ENCODE results near the gene DOCK4.

Gene DOCK4

GRCh38 chr7:112205343-112206237 lies 609 bp downstream of the DOCK4 start:
- H3K27ac Mint-ChIP-seq, result peak overlapping the region; percentile 22
- peaks cover 25% of the 10 kb centered on the region for H3K27me3 Mint-ChIP-seq
- H3K9me3 Mint-ChIP-seq (ENCODE audit: low read depth), result no peaks in the 10 kb centered on the region
- H3K36me3 Mint-ChIP-seq, result peaks cover 2% of the 10 kb centered on the region
- peaks cover 38% of the 10 kb centered on the region for H3K4me1 Mint-ChIP-seq (ENCODE audit: low read depth)
- H3K4me3 Mint-ChIP-seq, result peak overlapping the region; percentile 99

DNA sequence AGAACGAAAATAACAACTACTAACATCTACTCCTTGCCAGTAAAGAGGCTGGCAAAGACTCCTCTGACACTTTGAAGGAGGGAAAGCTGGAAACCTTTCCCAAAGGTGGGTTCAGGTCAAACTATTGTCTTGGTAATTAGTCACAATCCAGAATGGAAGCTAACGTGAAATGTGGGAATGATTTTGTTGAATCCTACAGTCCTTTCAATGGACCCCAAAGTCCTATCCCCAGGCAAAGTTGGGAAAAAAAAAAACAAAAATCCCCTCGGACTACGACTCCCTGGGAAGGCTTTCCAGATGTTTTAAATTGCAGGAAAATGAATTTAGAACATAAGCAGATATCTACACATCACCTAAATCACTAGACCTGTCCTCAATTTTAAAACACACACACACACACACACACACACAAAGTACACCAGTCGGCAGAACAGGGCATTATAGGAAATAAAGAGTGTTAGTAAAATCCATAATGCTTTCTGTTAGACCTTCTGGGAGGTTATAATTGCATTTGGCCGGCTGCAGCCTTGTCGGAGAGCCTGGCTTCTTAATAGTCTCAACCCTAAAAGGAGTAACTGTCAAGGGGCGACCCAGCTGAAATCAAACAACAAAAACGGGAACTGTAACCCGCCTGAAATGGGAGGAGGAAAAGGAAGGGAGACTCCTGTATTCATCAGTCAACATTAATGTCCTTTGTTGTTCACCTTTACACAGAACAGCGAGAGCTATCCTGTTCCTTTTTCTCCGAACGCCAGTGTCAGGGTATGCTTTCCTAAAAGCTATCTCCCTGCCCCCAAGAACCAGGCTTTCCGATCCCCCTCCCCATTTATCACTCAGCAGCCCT lies 1.5 kb downstream of the DOCK4 start:
- Mint-ChIP-seq H3K27ac (peak overlapping the region; percentile 22), H3K27me3 (peaks cover 29% of the 10 kb centered on the region), H3K4me1 (ENCODE audit: low read depth) (peaks cover 37% of the 10 kb centered on the region), H3K36me3 (peaks cover 2% of the 10 kb centered on the region), H3K4me3 (peak overlapping the region; percentile 99), H3K9me3 (ENCODE audit: low read depth) (no peaks in the 10 kb centered on the region)

GRCh38 chr7:112203365-112203739 lies 2.8 kb downstream of the DOCK4 start:
- Mint-ChIP-seq H3K27ac (no peak overlapping the region), H3K9me3 (ENCODE audit: low read depth) (no peaks in the 10 kb centered on the region), H3K27me3 (peaks cover 38% of the 10 kb centered on the region), H3K4me3 (no peak overlapping the region), H3K4me1 (ENCODE audit: low read depth) (peaks cover 32% of the 10 kb centered on the region), H3K36me3 (no peaks in the 10 kb centered on the region)

DNA sequence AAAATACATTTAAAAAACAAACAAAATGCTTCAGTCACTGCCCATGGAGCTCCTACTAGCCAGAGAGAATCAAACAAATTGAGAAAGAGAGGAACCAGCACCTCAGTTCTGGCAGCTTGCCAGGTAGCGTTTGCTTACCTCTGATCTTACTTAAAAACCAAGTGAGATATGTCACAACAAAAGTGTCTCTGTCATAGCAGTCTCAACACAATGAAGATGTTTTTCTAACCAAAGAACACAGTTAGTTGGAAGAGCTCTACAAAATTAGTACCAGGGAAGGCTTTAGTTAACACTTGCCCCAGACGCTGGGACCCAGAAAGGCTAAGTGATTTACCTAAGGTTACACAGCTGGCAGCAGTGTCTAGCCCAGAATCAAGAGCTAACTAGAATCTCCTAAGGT lies 3.4 kb downstream of the DOCK4 start:
- peaks cover 39% of the 10 kb centered on the region for H3K27me3 Mint-ChIP-seq
- H3K27ac Mint-ChIP-seq, result no peak overlapping the region
- H3K9me3 Mint-ChIP-seq (ENCODE audit: low read depth), result no peaks in the 10 kb centered on the region
- no peaks in the 10 kb centered on the region for H3K36me3 Mint-ChIP-seq
- H3K4me1 Mint-ChIP-seq (ENCODE audit: low read depth), result peaks cover 30% of the 10 kb centered on the region
- peak overlapping the region; percentile 34 for H3K4me3 Mint-ChIP-seq

DNA sequence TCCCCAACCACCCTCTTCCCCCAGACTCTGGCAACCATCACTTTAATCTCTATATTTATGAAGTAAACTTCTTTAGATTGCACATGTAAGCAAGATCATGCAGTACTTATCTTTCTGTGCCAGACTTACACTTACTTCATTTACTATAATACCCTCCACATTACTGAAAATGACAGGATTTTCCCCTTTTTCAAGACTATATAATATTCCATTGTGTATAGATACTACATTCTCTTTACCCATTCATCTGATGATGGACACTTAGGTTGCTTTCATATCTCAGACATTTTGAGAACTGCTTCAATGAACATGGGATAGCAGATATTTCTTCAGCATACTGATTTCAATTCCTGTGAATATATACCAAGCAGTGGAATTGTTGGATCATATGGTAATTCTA lies 4.4 kb downstream of the DOCK4 start:
- no peak overlapping the region for H3K27ac Mint-ChIP-seq

GRCh38 chr7:112201411-112201810 lies 4.8 kb downstream of the DOCK4 start:
- Mint-ChIP-seq H3K9me3 (ENCODE audit: low read depth) (no peaks in the 10 kb centered on the region), H3K36me3 (no peaks in the 10 kb centered on the region), H3K4me3 (no peak overlapping the region), H3K4me1 (ENCODE audit: low read depth) (peaks cover 21% of the 10 kb centered on the region), H3K27me3 (peaks cover 48% of the 10 kb centered on the region), H3K27ac (no peak overlapping the region)

More for the DNA sequence above, 4.4 kb downstream of the DOCK4 start:
- Mint-ChIP-seq H3K36me3 (no peaks in the 10 kb centered on the region), H3K9me3 (ENCODE audit: low read depth) (no peaks in the 10 kb centered on the region), H3K4me1 (ENCODE audit: low read depth) (peaks cover 21% of the 10 kb centered on the region), H3K4me3 (no peak overlapping the region), H3K27me3 (peaks cover 47% of the 10 kb centered on the region)

- no peak overlapping the region for H3K4me3 Mint-ChIP-seq
- peaks cover 15% of the 10 kb centered on the region for H3K4me1 Mint-ChIP-seq (ENCODE audit: low read depth)
- peaks cover 49% of the 10 kb centered on the region for H3K27me3 Mint-ChIP-seq
- H3K36me3 Mint-ChIP-seq, result no peaks in the 10 kb centered on the region
- H3K9me3 Mint-ChIP-seq (ENCODE audit: low read depth), result no peaks in the 10 kb centered on the region
- no peak overlapping the region for H3K27ac Mint-ChIP-seq
Observed at GRCh38 chr7:112199672-112200071, 6.5 kb downstream of the DOCK4 start.

GRCh38 chr7:112199035-112199655 lies 7.1 kb downstream of the DOCK4 start:
- Mint-ChIP-seq H3K4me3 (no peak overlapping the region), H3K27me3 (peaks cover 48% of the 10 kb centered on the region), H3K36me3 (no peaks in the 10 kb centered on the region), H3K4me1 (ENCODE audit: low read depth) (peaks cover 10% of the 10 kb centered on the region), H3K9me3 (ENCODE audit: low read depth) (no peaks in the 10 kb centered on the region), H3K27ac (no peak overlapping the region)

- Mint-ChIP-seq H3K9me3 (ENCODE audit: low read depth) (no peaks in the 10 kb centered on the region), H3K4me3 (no peak overlapping the region), H3K4me1 (ENCODE audit: low read depth) (peaks cover 3% of the 10 kb centered on the region), H3K27ac (no peak overlapping the region), H3K36me3 (no peaks in the 10 kb centered on the region), H3K27me3 (peaks cover 42% of the 10 kb centered on the region)
Observed at GRCh38 chr7:112197322-112197721, 8.9 kb downstream of the DOCK4 start.

- no peak overlapping the region for H3K27ac Mint-ChIP-seq
- no peaks in the 10 kb centered on the region for H3K36me3 Mint-ChIP-seq
- no peaks in the 10 kb centered on the region for H3K9me3 Mint-ChIP-seq (ENCODE audit: low read depth)
- H3K4me3 Mint-ChIP-seq, result no peak overlapping the region
- peaks cover 4% of the 10 kb centered on the region for H3K4me1 Mint-ChIP-seq (ENCODE audit: low read depth)
- H3K27me3 Mint-ChIP-seq, result peaks cover 27% of the 10 kb centered on the region
Observed at GRCh38 chr7:112195717-112196116, 10.5 kb downstream of the DOCK4 start.

DNA sequence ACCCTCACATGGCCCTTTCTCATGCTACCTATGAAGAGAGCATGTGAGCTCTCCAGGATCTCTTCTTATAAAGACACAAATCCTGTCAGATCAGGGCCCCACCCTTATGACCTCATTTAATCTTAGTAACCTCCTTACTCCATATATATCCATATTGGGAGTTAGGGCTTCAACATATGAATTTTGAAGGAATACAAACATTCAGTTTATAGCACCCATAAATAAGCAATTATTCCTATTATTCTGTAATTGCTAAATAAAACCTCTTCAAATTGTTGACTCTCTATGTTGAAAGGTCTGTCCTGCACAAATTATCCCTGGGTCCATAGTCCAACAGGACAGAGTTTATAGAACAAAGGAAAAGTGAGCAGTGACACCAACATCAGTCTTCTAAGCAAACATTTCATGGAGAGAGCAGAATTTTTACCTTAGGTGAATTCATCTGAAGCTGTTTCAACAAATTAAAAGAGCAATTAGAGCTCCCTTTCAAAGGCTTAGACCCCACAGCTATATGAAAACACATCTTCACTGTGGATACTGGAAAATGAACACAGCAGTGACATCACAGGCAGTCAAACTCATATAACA lies 12.2 kb downstream of the DOCK4 start:
- peaks cover 4% of the 10 kb centered on the region for H3K4me1 Mint-ChIP-seq (ENCODE audit: low read depth)
- no peak overlapping the region for H3K27ac Mint-ChIP-seq
- no peak overlapping the region for H3K4me3 Mint-ChIP-seq
- H3K9me3 Mint-ChIP-seq (ENCODE audit: low read depth), result no peaks in the 10 kb centered on the region
- no peaks in the 10 kb centered on the region for H3K36me3 Mint-ChIP-seq
- peaks cover 22% of the 10 kb centered on the region for H3K27me3 Mint-ChIP-seq

GRCh38 chr7:112192236-112193154 lies 13.7 kb downstream of the DOCK4 start:
- no peaks in the 10 kb centered on the region for H3K9me3 Mint-ChIP-seq (ENCODE audit: low read depth)
- peaks cover 4% of the 10 kb centered on the region for H3K4me1 Mint-ChIP-seq (ENCODE audit: low read depth)
- H3K27me3 Mint-ChIP-seq, result peaks cover 13% of the 10 kb centered on the region
- H3K4me3 Mint-ChIP-seq, result no peak overlapping the region
- H3K27ac Mint-ChIP-seq, result no peak overlapping the region
- no peaks in the 10 kb centered on the region for H3K36me3 Mint-ChIP-seq

GRCh38 chr7:112190120-112190519 lies 16.1 kb downstream of the DOCK4 start:
- Mint-ChIP-seq H3K27ac (no peak overlapping the region), H3K4me1 (ENCODE audit: low read depth) (peaks cover 4% of the 10 kb centered on the region)

GRCh38 chr7:112189691-112190090 lies 16.5 kb downstream of the DOCK4 start:
- H3K36me3 Mint-ChIP-seq, result no peaks in the 10 kb centered on the region
- H3K27ac Mint-ChIP-seq, result no peak overlapping the region
- peaks cover 4% of the 10 kb centered on the region for H3K4me1 Mint-ChIP-seq (ENCODE audit: low read depth)
- peaks cover 7% of the 10 kb centered on the region for H3K27me3 Mint-ChIP-seq
- no peak overlapping the region for H3K4me3 Mint-ChIP-seq
- no peaks in the 10 kb centered on the region for H3K9me3 Mint-ChIP-seq (ENCODE audit: low read depth)

More at GRCh38 chr7:112190120-112190519, 16.1 kb downstream of the DOCK4 start:
- Mint-ChIP-seq H3K27me3 (peaks cover 7% of the 10 kb centered on the region), H3K36me3 (no peaks in the 10 kb centered on the region), H3K9me3 (ENCODE audit: low read depth) (no peaks in the 10 kb centered on the region), H3K4me3 (no peak overlapping the region)
